Nephron progenitor cell (in vitro differentiated cells): ENCODE data around the gene TRAPPC1.

Experiments used
- DNase-seq: peaks from one replicate; pipeline ENCODE4 v3.0.0; 2021
- H3K27ac Mint-ChIP-seq: 2 replicates; pipeline ENCODE4 v1.8.0; 2021; ENCODE audit warnings: mild to moderate bottlenecking, moderate library complexity, mixed read lengths
- H3K27me3 Mint-ChIP-seq: 2 replicates; pipeline ENCODE4 v1.8.0; 2021; ENCODE audit warnings: mild to moderate bottlenecking, low read depth, mixed read lengths; ENCODE audit not compliant: poor library complexity
- H3K36me3 Mint-ChIP-seq: 2 replicates; pipeline ENCODE4 v1.8.0; 2021; ENCODE audit warnings: low read depth, mixed read lengths
- H3K4me1 Mint-ChIP-seq: 2 replicates; pipeline ENCODE4 v1.8.0; 2021; ENCODE audit warnings: mixed read lengths
- H3K4me3 Mint-ChIP-seq: 2 replicates; pipeline ENCODE4 v1.8.0; 2021; ENCODE audit warnings: mild to moderate bottlenecking, moderate library complexity, mixed read lengths
- H3K9me3 Mint-ChIP-seq: 2 replicates; pipeline ENCODE4 v1.8.0; 2021; ENCODE audit warnings: mild to moderate bottlenecking, moderate library complexity, mixed read lengths
- CTCF ChIP-seq: fragments of 200-600 bp; sonication (generic); IDR thresholded peaks from 2 replicates; pipeline ENCODE4 v1.5.0; 2021; ENCODE audit warnings: antibody characterized with exemption

Gene TRAPPC1

GRCh38 chr17:7971651-7972050 is 39.9 kb upstream of the TRAPPC1 start:
- Mint-ChIP-seq H3K36me3 (peaks cover 5% of the 10 kb centered on the region), H3K27me3 (peaks cover 38% of the 10 kb centered on the region), H3K27ac (no peak overlapping the region), H3K9me3 (peaks cover 19% of the 10 kb centered on the region), H3K4me1 (no peaks in the 10 kb centered on the region), H3K4me3 (no peak overlapping the region)
- DNase-seq = no peak
- no peak for TF ChIP-seq CTCF

- Mint-ChIP-seq H3K4me1 (no peaks in the 10 kb centered on the region), H3K36me3 (peaks cover 2% of the 10 kb centered on the region), H3K27ac (no peak overlapping the region), H3K27me3 (peaks cover 34% of the 10 kb centered on the region), H3K9me3 (peaks cover 4% of the 10 kb centered on the region), H3K4me3 (no peak overlapping the region)
- TF ChIP-seq CTCF = no peak
- no peak for DNase-seq
These were observed 37.7 kb upstream of the TRAPPC1 start for GRCh38 chr17:7969433-7969832.

GRCh38 chr17:7967751-7968150 is 36.0 kb upstream of the TRAPPC1 start:
- no peaks in the 10 kb centered on the region for H3K9me3 Mint-ChIP-seq
- no peak for TF ChIP-seq CTCF
- H3K36me3 Mint-ChIP-seq = no peaks in the 10 kb centered on the region
- DNase-seq = no peak
- H3K4me3 Mint-ChIP-seq = no peak overlapping the region
- H3K27ac Mint-ChIP-seq = no peak overlapping the region
- no peaks in the 10 kb centered on the region for H3K4me1 Mint-ChIP-seq
- peaks cover 34% of the 10 kb centered on the region for H3K27me3 Mint-ChIP-seq

- Mint-ChIP-seq H3K4me1 (no peaks in the 10 kb centered on the region), H3K27ac (no peak overlapping the region), H3K27me3 (peaks cover 18% of the 10 kb centered on the region), H3K36me3 (no peaks in the 10 kb centered on the region), H3K4me3 (no peak overlapping the region), H3K9me3 (no peaks in the 10 kb centered on the region)
- DNase-seq = no peak
- no peak for TF ChIP-seq CTCF
These were observed 29.7 kb upstream of the TRAPPC1 start for GRCh38 chr17:7961421-7961820.

- H3K36me3 Mint-ChIP-seq = no peaks in the 10 kb centered on the region
- no peak overlapping the region for H3K27ac Mint-ChIP-seq
- H3K4me3 Mint-ChIP-seq = no peak overlapping the region
- no peaks in the 10 kb centered on the region for H3K9me3 Mint-ChIP-seq
- DNase-seq = no peak
- H3K4me1 Mint-ChIP-seq = no peaks in the 10 kb centered on the region
- H3K27me3 Mint-ChIP-seq = peaks cover 16% of the 10 kb centered on the region
- no peak for TF ChIP-seq CTCF
These were observed 27.9 kb upstream of the TRAPPC1 start for GRCh38 chr17:7959503-7960253.

GRCh38 chr17:7956228-7956965 is 24.7 kb upstream of the TRAPPC1 start:
- TF ChIP-seq CTCF = no peak
- Mint-ChIP-seq H3K27ac (peak overlapping the region; percentile 41), H3K4me3 (no peak overlapping the region), H3K27me3 (peaks cover 11% of the 10 kb centered on the region), H3K36me3 (no peaks in the 10 kb centered on the region), H3K9me3 (no peaks in the 10 kb centered on the region), H3K4me1 (no peaks in the 10 kb centered on the region)
- no peak for DNase-seq
